WTC11 (cell line): ENCODE results near the gene FZD10. TPM values are rescaled to one million over a fixed set of nuclear protein-coding genes. Genes with fewer than 3 reads are reported as not detected.
A peak's percentile ranks its signal among the peaks of the same experiment; 100 is the strongest.

ENCODE experiments used
- ATAC-seq: fragments of 200-7000 bp; cut with Tn5 transposase; 2 replicates; pipeline ENCODE4 v1.10.0; 2021; ENCODE audit warnings: mild to moderate bottlenecking, moderate library complexity
- CTCF ChIA-PET: fragments of 300-600 bp; sonication (Branson Sonifier 250); formaldehyde crosslinking; loops from one replicate; lab custom pipeline; 2021; ENCODE audit warnings: antibody characterized with exemption; lab: Charles Lee
- POLR2A ChIA-PET: fragments of 350-600 bp; sonication (Branson Sonifier 250); formaldehyde crosslinking; loops from one replicate; lab custom pipeline; 2021; ENCODE audit warnings: antibody characterized with exemption; lab: Charles Lee
- DNase-seq: peaks from one replicate; pipeline ENCODE4 v3.0.0; 2021; ENCODE audit warnings: low spot score
- H3K27ac Mint-ChIP-seq: 2 replicates; pipeline ENCODE4 v1.8.0; 2021; ENCODE audit warnings: mixed read lengths
- H3K27me3 Mint-ChIP-seq: 2 replicates; pipeline ENCODE4 v1.8.0; 2021; ENCODE audit warnings: low read depth, mild to moderate bottlenecking, moderate library complexity, mixed read lengths
- H3K36me3 Mint-ChIP-seq: 2 replicates; pipeline ENCODE4 v1.8.0; 2021; ENCODE audit warnings: mixed read lengths
- H3K4me1 Mint-ChIP-seq: 2 replicates; pipeline ENCODE4 v1.8.0; 2022; ENCODE audit warnings: mixed read lengths
- H3K4me3 Mint-ChIP-seq: 2 replicates; pipeline ENCODE4 v1.8.0; 2021; ENCODE audit warnings: mild to moderate bottlenecking, moderate library complexity, mixed read lengths
- H3K9me3 Mint-ChIP-seq: 2 replicates; pipeline ENCODE4 v1.8.0; 2021; ENCODE audit warnings: mixed read lengths
- FOXP1 ChIP-seq: sonication (generic); formaldehyde crosslinking; IDR thresholded peaks from 2 replicates; pipeline ENCODE4 v1.8.0; 2022; ENCODE audit warnings: missing genetic modification reagents, mild to moderate bottlenecking, moderate library complexity, borderline replicate concordance
- NR1H2 ChIP-seq: sonication (generic); formaldehyde crosslinking; IDR thresholded peaks from 2 replicates; pipeline ENCODE4 v1.9.0; 2021; ENCODE audit warnings: mild to moderate bottlenecking, moderate library complexity, missing genetic modification reagents
- RELA ChIP-seq: sonication (generic); formaldehyde crosslinking; IDR thresholded peaks from 2 replicates; pipeline ENCODE4 v1.8.1; 2022; ENCODE audit warnings: missing genetic modification reagents, mild to moderate bottlenecking, borderline replicate concordance
- TCF7 ChIP-seq: sonication (generic); formaldehyde crosslinking; IDR thresholded peaks from 2 replicates; pipeline ENCODE4 v1.8.0; 2022; ENCODE audit warnings: mild to moderate bottlenecking, low read depth, missing genetic modification reagents, moderate library complexity
- TP53 ChIP-seq: sonication (generic); formaldehyde crosslinking; IDR thresholded peaks from 2 replicates; pipeline ENCODE4 v1.8.1; 2023; ENCODE audit warnings: mild to moderate bottlenecking, missing genetic modification reagents
- ZNF121 ChIP-seq: sonication (generic); formaldehyde crosslinking; IDR thresholded peaks from 2 replicates; pipeline ENCODE4 v1.8.0; 2023; ENCODE audit warnings: missing genetic modification reagents
- ZNF396 ChIP-seq: fragments of 250-450 bp; sonication (Bioruptor Pico); IDR thresholded peaks from 2 replicates; pipeline ENCODE4 v1.8.0; 2021; ENCODE audit warnings: mild to moderate bottlenecking, moderate library complexity, borderline replicate concordance
- ZNF671 ChIP-seq: fragments of 250-450 bp; sonication (Bioruptor Pico); IDR thresholded peaks from 2 replicates; pipeline ENCODE4 v1.8.0; 2021; ENCODE audit warnings: mild to moderate bottlenecking
- total RNA-seq: library from RNA; stranded (reverse); gene quantifications from 3 replicates; pipeline ENCODE4 v1.2.3, GENCODE V29; 2021
- TF ChIP-seq, protein P1 (sequence below): sonication (generic); formaldehyde crosslinking; IDR thresholded peaks from 2 replicates; pipeline ENCODE4 v1.8.0; 2022; ENCODE audit warnings: mild to moderate bottlenecking, missing genetic modification reagents
- TF ChIP-seq, protein P2 (sequence below): sonication (generic); formaldehyde crosslinking; IDR thresholded peaks from 2 replicates; pipeline ENCODE4 v1.8.1; 2023; ENCODE audit warnings: mild to moderate bottlenecking, missing genetic modification reagents, moderate library complexity
- TF ChIP-seq, protein P3 (sequence below): fragments of 200-600 bp; IDR thresholded peaks from 2 replicates; pipeline ENCODE4 v1.8.0; 2022; ENCODE audit warnings: antibody characterized with exemption
- TF ChIP-seq, protein P4 (sequence below): sonication (generic); formaldehyde crosslinking; conservative IDR thresholded peaks from 2 replicates; pipeline ENCODE4 v1.8.1; 2023; ENCODE audit warnings: mild to moderate bottlenecking, low read depth, missing genetic modification reagents, moderate library complexity
- TF ChIP-seq, protein P5 (sequence below): sonication (generic); formaldehyde crosslinking; IDR thresholded peaks from 2 replicates; pipeline ENCODE4 v1.8.0; 2022; ENCODE audit warnings: missing genetic modification reagents
- TF ChIP-seq, protein P6 (sequence below): sonication (generic); formaldehyde crosslinking; IDR thresholded peaks from 2 replicates; pipeline ENCODE4 v1.8.1; 2022; ENCODE audit warnings: low read depth, mild to moderate bottlenecking, moderate library complexity, missing genetic modification reagents, borderline replicate concordance
- TF ChIP-seq, protein P7 (sequence below): fragments of 250-450 bp; sonication (Bioruptor Pico); conservative IDR thresholded peaks from 2 replicates; pipeline ENCODE4 v1.9.0; 2021; ENCODE audit warnings: mild to moderate bottlenecking
- TF ChIP-seq, protein P8 (sequence below): sonication (generic); formaldehyde crosslinking; IDR thresholded peaks from 2 replicates; pipeline ENCODE4 v1.8.1; 2022; ENCODE audit warnings: missing genetic modification reagents, borderline replicate concordance

The FZD10 gene
- total RNA-seq, 1 experiment from 2014 or later: 1.1 TPM

DNA sequence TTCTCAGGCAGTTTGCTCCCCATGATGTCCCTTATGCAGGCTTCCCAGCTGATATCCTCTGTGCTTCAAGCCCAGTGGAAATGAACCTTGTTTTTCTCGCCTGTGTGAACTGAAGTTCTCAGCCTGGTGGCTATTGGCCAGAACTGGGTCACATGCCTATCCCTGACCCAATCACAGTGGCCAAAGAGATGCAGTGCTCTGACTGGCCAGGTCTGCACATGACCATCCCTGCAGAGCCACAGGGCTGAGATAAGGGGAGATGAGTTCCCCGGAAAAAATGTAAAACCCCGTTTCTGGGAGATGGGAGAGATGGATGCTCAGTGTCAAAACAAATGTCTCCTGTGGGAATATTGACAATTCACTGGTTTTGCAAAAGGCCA, 34.7 kb upstream of the FZD10 start:
- 0 out of 2 replicates have a peak, but pooled peaks have one; percentile 36 for ATAC-seq
- Mint-ChIP-seq H3K36me3 (peaks cover 40% of the 10 kb centered on the region), H3K27me3 (peaks cover 21% of the 10 kb centered on the region), H3K27ac (no peak overlapping the region), H3K4me3 (no peak overlapping the region), H3K4me1 (no peaks in the 10 kb centered on the region), H3K9me3 (peaks cover 30% of the 10 kb centered on the region)
- DNase-seq: no peak
- ChIA-PET CTCF (interaction anchor here (0.5 to 1.1 kb wide), 2 partner anchors 10 to 41 kb away, joined by 3 read pairs; no protein-coding TSS in a partner anchor), POLR2A (no interaction called here)
- no peak for TF ChIP-seq NR1H2
- TF ChIP-seq, protein P1, sequence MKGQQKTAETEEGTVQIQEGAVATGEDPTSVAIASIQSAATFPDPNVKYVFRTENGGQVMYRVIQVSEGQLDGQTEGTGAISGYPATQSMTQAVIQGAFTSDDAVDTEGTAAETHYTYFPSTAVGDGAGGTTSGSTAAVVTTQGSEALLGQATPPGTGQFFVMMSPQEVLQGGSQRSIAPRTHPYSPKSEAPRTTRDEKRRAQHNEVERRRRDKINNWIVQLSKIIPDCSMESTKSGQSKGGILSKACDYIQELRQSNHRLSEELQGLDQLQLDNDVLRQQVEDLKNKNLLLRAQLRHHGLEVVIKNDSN: peak; percentile 55; the same call in 1 of the 2 replicates
- TF ChIP-seq, protein P2, sequence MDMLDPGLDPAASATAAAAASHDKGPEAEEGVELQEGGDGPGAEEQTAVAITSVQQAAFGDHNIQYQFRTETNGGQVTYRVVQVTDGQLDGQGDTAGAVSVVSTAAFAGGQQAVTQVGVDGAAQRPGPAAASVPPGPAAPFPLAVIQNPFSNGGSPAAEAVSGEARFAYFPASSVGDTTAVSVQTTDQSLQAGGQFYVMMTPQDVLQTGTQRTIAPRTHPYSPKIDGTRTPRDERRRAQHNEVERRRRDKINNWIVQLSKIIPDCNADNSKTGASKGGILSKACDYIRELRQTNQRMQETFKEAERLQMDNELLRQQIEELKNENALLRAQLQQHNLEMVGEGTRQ: peak; percentile 77

DNA sequence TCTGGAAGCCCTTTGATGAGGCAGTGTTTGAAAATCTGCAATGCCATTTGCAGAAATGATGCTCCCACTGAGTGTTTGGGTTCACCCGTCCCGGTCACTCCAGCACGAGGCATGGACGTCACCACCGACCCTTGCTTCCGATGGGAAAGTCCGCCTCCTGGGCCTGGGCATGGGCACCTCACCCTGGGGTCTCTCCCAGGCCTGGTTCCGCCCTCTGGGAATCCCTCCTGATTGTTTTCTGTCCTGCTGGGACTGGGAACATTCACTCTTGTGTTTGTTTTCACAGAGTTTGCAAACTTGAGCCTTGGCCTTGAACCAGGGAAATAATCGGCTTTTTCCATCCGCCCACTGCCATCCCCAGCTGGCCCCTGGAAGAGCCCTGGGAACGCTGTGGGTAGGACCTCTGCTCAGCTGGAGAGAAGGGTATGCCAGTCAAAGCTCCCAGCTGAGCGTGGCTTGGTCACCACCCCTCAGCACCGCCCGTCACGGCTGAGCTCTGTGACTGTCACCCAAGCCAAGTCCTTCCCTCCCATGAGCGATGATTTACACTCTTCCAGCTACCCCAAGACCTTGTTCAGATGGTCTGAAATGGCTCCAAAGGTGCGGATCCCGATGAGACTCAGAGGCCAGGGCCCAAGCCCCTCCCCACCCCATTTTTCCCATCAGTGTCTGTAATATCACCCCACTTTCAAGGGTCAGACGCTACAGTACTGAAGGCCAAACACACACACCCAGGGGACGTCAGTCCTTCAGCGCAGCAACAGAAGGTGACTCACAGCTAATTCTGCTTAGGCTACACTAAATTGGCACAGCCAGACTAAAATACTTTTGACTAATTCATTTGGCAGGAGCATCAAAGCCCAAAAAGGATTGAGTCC, 34.1 kb upstream of the FZD10 start:
- CTCF ChIA-PET: no interaction called here
- H3K4me1 Mint-ChIP-seq: no peaks in the 10 kb centered on the region
- TF ChIP-seq TCF7: no peak
- TF ChIP-seq, protein P3, sequence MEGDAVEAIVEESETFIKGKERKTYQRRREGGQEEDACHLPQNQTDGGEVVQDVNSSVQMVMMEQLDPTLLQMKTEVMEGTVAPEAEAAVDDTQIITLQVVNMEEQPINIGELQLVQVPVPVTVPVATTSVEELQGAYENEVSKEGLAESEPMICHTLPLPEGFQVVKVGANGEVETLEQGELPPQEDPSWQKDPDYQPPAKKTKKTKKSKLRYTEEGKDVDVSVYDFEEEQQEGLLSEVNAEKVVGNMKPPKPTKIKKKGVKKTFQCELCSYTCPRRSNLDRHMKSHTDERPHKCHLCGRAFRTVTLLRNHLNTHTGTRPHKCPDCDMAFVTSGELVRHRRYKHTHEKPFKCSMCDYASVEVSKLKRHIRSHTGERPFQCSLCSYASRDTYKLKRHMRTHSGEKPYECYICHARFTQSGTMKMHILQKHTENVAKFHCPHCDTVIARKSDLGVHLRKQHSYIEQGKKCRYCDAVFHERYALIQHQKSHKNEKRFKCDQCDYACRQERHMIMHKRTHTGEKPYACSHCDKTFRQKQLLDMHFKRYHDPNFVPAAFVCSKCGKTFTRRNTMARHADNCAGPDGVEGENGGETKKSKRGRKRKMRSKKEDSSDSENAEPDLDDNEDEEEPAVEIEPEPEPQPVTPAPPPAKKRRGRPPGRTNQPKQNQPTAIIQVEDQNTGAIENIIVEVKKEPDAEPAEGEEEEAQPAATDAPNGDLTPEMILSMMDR: no peak
- no peak for TF ChIP-seq ZNF396 (CRISPR knock-in tag)
- TF ChIP-seq FOXP1: no peak
- no peak for TF ChIP-seq ZNF671
- TF ChIP-seq, protein P4, sequence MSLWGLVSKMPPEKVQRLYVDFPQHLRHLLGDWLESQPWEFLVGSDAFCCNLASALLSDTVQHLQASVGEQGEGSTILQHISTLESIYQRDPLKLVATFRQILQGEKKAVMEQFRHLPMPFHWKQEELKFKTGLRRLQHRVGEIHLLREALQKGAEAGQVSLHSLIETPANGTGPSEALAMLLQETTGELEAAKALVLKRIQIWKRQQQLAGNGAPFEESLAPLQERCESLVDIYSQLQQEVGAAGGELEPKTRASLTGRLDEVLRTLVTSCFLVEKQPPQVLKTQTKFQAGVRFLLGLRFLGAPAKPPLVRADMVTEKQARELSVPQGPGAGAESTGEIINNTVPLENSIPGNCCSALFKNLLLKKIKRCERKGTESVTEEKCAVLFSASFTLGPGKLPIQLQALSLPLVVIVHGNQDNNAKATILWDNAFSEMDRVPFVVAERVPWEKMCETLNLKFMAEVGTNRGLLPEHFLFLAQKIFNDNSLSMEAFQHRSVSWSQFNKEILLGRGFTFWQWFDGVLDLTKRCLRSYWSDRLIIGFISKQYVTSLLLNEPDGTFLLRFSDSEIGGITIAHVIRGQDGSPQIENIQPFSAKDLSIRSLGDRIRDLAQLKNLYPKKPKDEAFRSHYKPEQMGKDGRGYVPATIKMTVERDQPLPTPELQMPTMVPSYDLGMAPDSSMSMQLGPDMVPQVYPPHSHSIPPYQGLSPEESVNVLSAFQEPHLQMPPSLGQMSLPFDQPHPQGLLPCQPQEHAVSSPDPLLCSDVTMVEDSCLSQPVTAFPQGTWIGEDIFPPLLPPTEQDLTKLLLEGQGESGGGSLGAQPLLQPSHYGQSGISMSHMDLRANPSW (CRISPR knock-in tag): no peak
- TF ChIP-seq TP53 (CRISPR knock-in tag): no peak
- TF ChIP-seq, protein P5, sequence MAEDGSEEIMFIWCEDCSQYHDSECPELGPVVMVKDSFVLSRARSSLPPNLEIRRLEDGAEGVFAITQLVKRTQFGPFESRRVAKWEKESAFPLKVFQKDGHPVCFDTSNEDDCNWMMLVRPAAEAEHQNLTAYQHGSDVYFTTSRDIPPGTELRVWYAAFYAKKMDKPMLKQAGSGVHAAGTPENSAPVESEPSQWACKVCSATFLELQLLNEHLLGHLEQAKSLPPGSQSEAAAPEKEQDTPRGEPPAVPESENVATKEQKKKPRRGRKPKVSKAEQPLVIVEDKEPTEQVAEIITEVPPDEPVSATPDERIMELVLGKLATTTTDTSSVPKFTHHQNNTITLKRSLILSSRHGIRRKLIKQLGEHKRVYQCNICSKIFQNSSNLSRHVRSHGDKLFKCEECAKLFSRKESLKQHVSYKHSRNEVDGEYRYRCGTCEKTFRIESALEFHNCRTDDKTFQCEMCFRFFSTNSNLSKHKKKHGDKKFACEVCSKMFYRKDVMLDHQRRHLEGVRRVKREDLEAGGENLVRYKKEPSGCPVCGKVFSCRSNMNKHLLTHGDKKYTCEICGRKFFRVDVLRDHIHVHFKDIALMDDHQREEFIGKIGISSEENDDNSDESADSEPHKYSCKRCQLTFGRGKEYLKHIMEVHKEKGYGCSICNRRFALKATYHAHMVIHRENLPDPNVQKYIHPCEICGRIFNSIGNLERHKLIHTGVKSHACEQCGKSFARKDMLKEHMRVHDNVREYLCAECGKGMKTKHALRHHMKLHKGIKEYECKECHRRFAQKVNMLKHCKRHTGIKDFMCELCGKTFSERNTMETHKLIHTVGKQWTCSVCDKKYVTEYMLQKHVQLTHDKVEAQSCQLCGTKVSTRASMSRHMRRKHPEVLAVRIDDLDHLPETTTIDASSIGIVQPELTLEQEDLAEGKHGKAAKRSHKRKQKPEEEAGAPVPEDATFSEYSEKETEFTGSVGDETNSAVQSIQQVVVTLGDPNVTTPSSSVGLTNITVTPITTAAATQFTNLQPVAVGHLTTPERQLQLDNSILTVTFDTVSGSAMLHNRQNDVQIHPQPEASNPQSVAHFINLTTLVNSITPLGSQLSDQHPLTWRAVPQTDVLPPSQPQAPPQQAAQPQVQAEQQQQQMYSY (CRISPR knock-in tag): no peak
- TF ChIP-seq, protein P6, sequence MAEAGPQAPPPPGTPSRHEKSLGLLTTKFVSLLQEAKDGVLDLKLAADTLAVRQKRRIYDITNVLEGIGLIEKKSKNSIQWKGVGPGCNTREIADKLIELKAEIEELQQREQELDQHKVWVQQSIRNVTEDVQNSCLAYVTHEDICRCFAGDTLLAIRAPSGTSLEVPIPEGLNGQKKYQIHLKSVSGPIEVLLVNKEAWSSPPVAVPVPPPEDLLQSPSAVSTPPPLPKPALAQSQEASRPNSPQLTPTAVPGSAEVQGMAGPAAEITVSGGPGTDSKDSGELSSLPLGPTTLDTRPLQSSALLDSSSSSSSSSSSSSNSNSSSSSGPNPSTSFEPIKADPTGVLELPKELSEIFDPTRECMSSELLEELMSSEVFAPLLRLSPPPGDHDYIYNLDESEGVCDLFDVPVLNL (CRISPR knock-in tag): no peak
- no peak for TF ChIP-seq RELA
- TF ChIP-seq, protein P7, sequence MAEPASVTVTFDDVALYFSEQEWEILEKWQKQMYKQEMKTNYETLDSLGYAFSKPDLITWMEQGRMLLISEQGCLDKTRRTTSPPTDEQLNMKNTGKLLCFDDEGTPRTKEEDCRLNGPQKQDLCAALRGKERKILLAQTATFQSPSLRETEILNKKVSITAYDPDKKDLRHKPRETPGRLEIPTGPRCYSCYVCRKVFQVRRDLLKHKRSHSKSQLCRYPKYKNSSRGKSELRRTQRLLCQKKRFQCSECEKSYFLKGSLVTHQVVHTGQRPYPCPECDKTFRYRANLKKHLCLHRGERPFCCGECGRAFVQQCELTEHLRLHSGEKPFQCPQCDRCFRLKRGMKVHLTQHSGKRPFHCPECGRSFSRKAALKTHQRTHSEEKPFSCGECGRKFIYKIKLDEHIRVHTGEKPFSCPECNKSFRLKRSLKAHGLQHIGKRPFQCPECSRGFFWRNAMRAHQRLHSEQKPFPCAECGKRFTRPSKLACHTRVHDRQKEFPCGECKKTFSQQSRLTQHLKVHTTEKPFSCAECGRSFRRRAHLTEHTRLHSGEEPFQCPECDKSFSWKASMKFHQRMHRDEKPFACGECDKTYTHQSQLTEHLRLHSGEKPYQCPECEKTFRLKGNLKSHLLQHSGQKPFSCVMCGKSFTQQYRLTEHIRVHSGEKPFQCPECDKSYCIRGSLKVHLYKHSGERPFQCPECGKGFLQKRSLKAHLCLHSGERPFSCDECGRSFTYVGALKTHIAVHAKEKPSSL (CRISPR knock-in tag): no peak
- TF ChIP-seq ZNF121 (CRISPR knock-in tag): no peak
- TF ChIP-seq, protein P8, sequence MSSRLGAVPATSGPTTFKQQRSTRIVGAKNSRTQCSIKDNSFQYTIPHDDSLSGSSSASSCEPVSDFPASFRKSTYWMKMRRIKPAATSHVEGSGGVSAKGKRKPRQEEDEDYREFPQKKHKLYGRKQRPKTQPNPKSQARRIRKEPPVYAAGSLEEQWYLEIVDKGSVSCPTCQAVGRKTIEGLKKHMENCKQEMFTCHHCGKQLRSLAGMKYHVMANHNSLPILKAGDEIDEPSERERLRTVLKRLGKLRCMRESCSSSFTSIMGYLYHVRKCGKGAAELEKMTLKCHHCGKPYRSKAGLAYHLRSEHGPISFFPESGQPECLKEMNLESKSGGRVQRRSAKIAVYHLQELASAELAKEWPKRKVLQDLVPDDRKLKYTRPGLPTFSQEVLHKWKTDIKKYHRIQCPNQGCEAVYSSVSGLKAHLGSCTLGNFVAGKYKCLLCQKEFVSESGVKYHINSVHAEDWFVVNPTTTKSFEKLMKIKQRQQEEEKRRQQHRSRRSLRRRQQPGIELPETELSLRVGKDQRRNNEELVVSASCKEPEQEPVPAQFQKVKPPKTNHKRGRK (CRISPR knock-in tag): no peak
- TF ChIP-seq, all 79 proteins: peak for 0

More for the DNA sequence above, 34.1 kb upstream of the FZD10 start:
- ATAC-seq (no peak), DNase-seq (no peak)
- no peak overlapping the region for H3K4me3 Mint-ChIP-seq
- peaks cover 43% of the 10 kb centered on the region for H3K36me3 Mint-ChIP-seq
- H3K9me3 Mint-ChIP-seq: peaks cover 30% of the 10 kb centered on the region
- POLR2A ChIA-PET: no interaction called here
- no peak overlapping the region for H3K27ac Mint-ChIP-seq
- peaks cover 24% of the 10 kb centered on the region for H3K27me3 Mint-ChIP-seq
